Stimulated activated naive CD8-positive, alpha-beta T cell treated with anti-CD3 and anti-CD28 coated beads, Interleukin-15, Interleukin-2, amounts not matched to agents 100 ng/mL and 50 ng/mL, for 24 hours (primary cell): ENCODE data around the gene PLEKHA6.

Source experiments
- H3K27ac Mint-ChIP-seq: one replicate; pipeline ENCODE4 v1.8.0; 2021; ENCODE audit warnings: mild to moderate bottlenecking, mixed read lengths
- H3K27me3 Mint-ChIP-seq: one replicate; pipeline ENCODE4 v1.8.0; 2021; ENCODE audit warnings: mixed read lengths
- H3K36me3 Mint-ChIP-seq: one replicate; pipeline ENCODE4 v1.8.0; 2021; ENCODE audit warnings: low read depth, mixed read lengths
- H3K4me1 Mint-ChIP-seq: one replicate; pipeline ENCODE4 v1.8.0; 2021; ENCODE audit warnings: low read depth, mixed read lengths
- H3K4me3 Mint-ChIP-seq: one replicate; pipeline ENCODE4 v1.8.0; 2021; ENCODE audit warnings: mild to moderate bottlenecking, mixed read lengths
- H3K9me3 Mint-ChIP-seq: one replicate; pipeline ENCODE4 v1.8.0; 2021; ENCODE audit warnings: mixed read lengths

The PLEKHA6 gene

GRCh38 chr1:204198348-204199340, 161.1 kb downstream of the PLEKHA6 start:
- no peaks in the 10 kb centered on the region for H3K9me3 Mint-ChIP-seq
- no peaks in the 10 kb centered on the region for H3K27me3 Mint-ChIP-seq
- H3K4me3 Mint-ChIP-seq: no peak overlapping the region
- H3K27ac Mint-ChIP-seq: no peak overlapping the region
- no peaks in the 10 kb centered on the region for H3K36me3 Mint-ChIP-seq
- peaks cover 8% of the 10 kb centered on the region for H3K4me1 Mint-ChIP-seq

- peaks cover 8% of the 10 kb centered on the region for H3K27me3 Mint-ChIP-seq
- H3K4me3 Mint-ChIP-seq: no peak overlapping the region
- no peaks in the 10 kb centered on the region for H3K36me3 Mint-ChIP-seq
- no peaks in the 10 kb centered on the region for H3K9me3 Mint-ChIP-seq
- no peak overlapping the region for H3K27ac Mint-ChIP-seq
- H3K4me1 Mint-ChIP-seq: peaks cover 8% of the 10 kb centered on the region
Observed at GRCh38 chr1:204197068-204197467, 162.7 kb downstream of the PLEKHA6 start.

DNA sequence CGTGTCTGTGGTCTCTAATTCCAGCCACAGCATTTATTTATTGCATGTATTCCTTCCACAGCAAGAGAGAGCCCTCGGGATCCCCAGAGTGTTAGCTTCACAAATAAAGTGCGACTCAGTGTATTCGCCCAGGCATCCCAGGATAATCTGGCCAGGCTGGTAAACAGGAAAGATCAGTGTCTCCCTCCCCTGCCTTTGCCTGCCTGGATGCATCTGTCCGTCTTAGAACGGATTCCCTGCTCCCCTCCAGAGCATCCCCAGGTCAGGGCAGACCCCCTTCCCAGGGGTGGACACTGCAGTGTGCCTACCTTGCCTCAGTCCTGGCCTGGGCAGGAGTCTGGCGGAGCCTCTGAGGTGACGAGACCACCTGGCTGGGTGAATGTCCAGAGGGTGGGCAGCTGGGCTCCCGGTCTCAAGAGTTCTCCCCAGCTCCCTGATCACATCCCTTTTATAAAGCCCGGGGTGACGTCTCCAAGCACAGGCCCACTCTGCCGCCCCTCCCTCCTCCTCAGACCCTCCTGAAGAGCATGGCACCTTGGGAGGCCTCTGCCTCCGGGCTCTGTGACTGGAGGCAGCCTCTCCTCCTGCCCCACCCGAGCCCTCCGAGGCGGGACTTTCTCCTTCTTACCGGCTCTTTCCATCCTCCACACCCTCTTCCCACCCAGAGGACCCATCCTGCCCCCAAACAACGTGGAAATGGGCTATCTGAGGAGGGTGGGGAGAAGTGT, 163.5 kb downstream of the PLEKHA6 start, which contains the start of gene KISS1:
Gene KISS1, minus strand, starts transcription at position 424 of the 728 bp plus-strand sequence. CDS start 3,615 bp downstream, outside the sequence.
- H3K36me3 Mint-ChIP-seq: no peaks in the 10 kb centered on the region
- H3K27ac Mint-ChIP-seq: no peak within 1 kb of the TSS
- peaks cover 12% of the 10 kb centered on the region for H3K27me3 Mint-ChIP-seq
- no peaks in the 10 kb centered on the region for H3K9me3 Mint-ChIP-seq
- H3K4me1 Mint-ChIP-seq: peaks cover 8% of the 10 kb centered on the region
- H3K4me3 Mint-ChIP-seq: no peak within 1 kb of the TSS

GRCh38 chr1:204194771-204195170, 165.0 kb downstream of the PLEKHA6 start:
- H3K4me1 Mint-ChIP-seq: peaks cover 16% of the 10 kb centered on the region
- H3K27me3 Mint-ChIP-seq: peaks cover 23% of the 10 kb centered on the region
- H3K27ac Mint-ChIP-seq: no peak overlapping the region
- no peak overlapping the region for H3K4me3 Mint-ChIP-seq
- H3K36me3 Mint-ChIP-seq: no peaks in the 10 kb centered on the region
- H3K9me3 Mint-ChIP-seq: no peaks in the 10 kb centered on the region

- no peaks in the 10 kb centered on the region for H3K9me3 Mint-ChIP-seq
- H3K27ac Mint-ChIP-seq: no peak overlapping the region
- peaks cover 29% of the 10 kb centered on the region for H3K27me3 Mint-ChIP-seq
- peaks cover 23% of the 10 kb centered on the region for H3K4me1 Mint-ChIP-seq
- no peak overlapping the region for H3K4me3 Mint-ChIP-seq
- no peaks in the 10 kb centered on the region for H3K36me3 Mint-ChIP-seq
Observed at GRCh38 chr1:204194080-204194479, 165.6 kb downstream of the PLEKHA6 start.

- Mint-ChIP-seq H3K36me3 (no peaks in the 10 kb centered on the region), H3K4me3 (no peak overlapping the region), H3K9me3 (no peaks in the 10 kb centered on the region), H3K27me3 (peaks cover 38% of the 10 kb centered on the region), H3K27ac (no peak overlapping the region), H3K4me1 (peaks cover 28% of the 10 kb centered on the region)
Observed at GRCh38 chr1:204192589-204193352, 167.0 kb downstream of the PLEKHA6 start.

DNA sequence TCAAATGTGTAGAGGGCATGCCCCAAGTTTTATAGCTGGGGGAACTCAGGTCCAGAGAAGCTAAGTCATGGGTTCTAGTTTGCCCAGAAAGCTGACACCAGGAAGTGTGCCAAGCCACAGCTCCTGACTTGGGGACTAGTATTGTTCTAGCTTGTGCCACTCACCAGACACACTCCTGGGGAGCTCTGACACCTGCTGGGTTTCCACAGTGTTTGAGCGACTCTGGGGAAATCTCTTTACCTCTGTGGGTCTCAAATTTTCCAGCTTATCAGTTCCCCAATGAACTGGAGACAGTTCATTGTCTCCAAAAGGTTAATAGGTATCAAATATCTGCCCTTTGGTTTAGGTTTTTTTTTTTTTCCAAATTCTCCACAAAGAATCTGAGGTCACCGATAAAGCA, 167.7 kb downstream of the PLEKHA6 start:
- Mint-ChIP-seq H3K4me1 (peaks cover 28% of the 10 kb centered on the region), H3K36me3 (no peaks in the 10 kb centered on the region), H3K9me3 (no peaks in the 10 kb centered on the region), H3K27ac (no peak overlapping the region), H3K4me3 (no peak overlapping the region), H3K27me3 (peaks cover 44% of the 10 kb centered on the region)

DNA sequence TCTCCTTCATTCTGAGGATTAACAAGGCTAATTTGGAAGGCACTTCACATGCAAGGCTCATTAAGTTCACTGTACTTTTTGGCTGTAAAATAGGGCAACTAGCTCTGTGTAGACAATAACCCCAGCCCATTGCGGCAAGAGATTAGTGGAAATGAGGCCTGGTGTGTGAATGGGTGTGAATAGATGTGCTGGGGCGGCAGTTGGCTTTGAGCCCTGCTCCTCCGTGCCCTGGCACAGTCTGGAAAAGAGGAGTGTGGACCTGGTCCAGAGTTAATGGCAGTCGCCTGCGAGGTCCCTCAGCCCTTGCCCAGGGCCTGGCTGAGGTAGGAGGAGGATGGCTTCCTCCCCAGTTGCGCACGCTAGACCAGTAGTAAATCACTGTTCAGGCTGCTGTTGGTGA, 168.3 kb downstream of the PLEKHA6 start:
- Mint-ChIP-seq H3K4me3 (no peak overlapping the region), H3K9me3 (no peaks in the 10 kb centered on the region), H3K27ac (no peak overlapping the region), H3K36me3 (no peaks in the 10 kb centered on the region), H3K27me3 (peaks cover 49% of the 10 kb centered on the region), H3K4me1 (peaks cover 28% of the 10 kb centered on the region)

- H3K27ac Mint-ChIP-seq: no peak overlapping the region
- H3K4me1 Mint-ChIP-seq: peaks cover 28% of the 10 kb centered on the region
- no peaks in the 10 kb centered on the region for H3K36me3 Mint-ChIP-seq
- peaks cover 49% of the 10 kb centered on the region for H3K27me3 Mint-ChIP-seq
- H3K9me3 Mint-ChIP-seq: no peaks in the 10 kb centered on the region
- peak overlapping the region; percentile 17 for H3K4me3 Mint-ChIP-seq
Observed at GRCh38 chr1:204190212-204191211, 169.2 kb downstream of the PLEKHA6 start.

DNA sequence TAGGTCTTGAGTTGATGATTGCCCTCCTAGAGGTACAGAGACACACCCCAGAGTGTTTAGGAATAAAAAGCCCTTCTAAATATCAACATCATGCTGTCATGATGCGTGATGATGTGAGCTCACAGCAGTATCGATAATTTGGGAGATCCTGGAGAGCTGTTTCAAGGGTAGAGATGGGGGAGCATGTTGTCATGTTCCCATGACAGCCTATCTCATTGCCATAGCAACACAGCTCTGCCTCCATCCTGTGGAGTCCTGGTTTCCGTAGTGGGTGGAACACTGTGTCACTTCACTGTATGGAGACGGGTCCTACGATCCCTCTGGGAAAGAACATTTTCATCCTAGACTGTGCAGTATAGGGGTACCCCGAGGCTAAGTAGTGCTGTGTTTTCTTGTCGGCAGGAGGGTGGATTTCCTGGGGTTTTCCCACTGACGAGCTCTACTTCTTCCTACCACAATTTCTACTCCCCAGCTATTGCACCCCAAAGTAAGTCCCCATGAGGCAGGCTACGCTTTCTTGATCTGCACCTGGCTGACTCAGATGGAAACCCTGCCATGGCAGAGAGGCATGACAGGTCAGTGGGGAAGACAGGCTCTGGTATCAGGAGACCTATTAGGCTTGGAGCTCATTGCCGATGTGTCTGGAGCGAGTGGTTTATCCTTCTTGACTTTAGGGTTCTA, 170.6 kb downstream of the PLEKHA6 start:
- H3K36me3 Mint-ChIP-seq: no peaks in the 10 kb centered on the region
- H3K27me3 Mint-ChIP-seq: peaks cover 49% of the 10 kb centered on the region

GRCh38 chr1:204186597-204186996, 173.1 kb downstream of the PLEKHA6 start:
- Mint-ChIP-seq H3K27ac (no peak overlapping the region), H3K4me3 (no peak overlapping the region), H3K9me3 (no peaks in the 10 kb centered on the region), H3K4me1 (peaks cover 20% of the 10 kb centered on the region), H3K36me3 (no peaks in the 10 kb centered on the region), H3K27me3 (peaks cover 40% of the 10 kb centered on the region)

More for the DNA sequence above, 170.6 kb downstream of the PLEKHA6 start:
- Mint-ChIP-seq H3K9me3 (no peaks in the 10 kb centered on the region), H3K4me1 (peaks cover 20% of the 10 kb centered on the region), H3K4me3 (peak overlapping the region; percentile 21), H3K27ac (no peak overlapping the region)

DNA sequence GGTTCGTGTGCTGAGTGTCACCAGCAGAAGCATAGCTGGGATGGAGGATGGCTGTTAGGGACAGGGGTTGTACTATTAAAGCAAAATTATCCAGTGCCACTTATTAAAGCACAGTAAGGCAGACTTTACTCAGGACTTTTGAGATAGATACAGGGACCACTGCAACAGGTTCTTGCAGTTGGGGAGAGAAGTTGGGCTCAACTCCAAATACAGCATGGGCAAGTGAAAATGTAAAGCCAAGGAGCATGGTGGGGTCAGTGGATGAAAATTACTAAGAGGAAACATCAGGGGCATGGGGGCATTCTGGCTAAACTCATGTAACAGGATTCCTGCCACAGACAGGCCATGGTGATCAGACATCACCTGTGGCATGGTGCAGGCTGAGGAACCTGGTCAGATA, 178.6 kb downstream of the PLEKHA6 start:
- Mint-ChIP-seq H3K4me1 (no peaks in the 10 kb centered on the region), H3K9me3 (no peaks in the 10 kb centered on the region), H3K36me3 (no peaks in the 10 kb centered on the region), H3K27me3 (no peaks in the 10 kb centered on the region), H3K4me3 (no peak overlapping the region), H3K27ac (no peak overlapping the region)

GRCh38 chr1:204180133-204180532, 179.6 kb downstream of the PLEKHA6 start:
- no peaks in the 10 kb centered on the region for H3K27me3 Mint-ChIP-seq
- no peak overlapping the region for H3K4me3 Mint-ChIP-seq

More at GRCh38 chr1:204180133-204180532, 179.6 kb downstream of the PLEKHA6 start:
- no peaks in the 10 kb centered on the region for H3K9me3 Mint-ChIP-seq
- H3K27ac Mint-ChIP-seq: no peak overlapping the region
- H3K36me3 Mint-ChIP-seq: no peaks in the 10 kb centered on the region
- no peaks in the 10 kb centered on the region for H3K4me1 Mint-ChIP-seq
